Activated naive CD4-positive, alpha-beta T cell treated with anti-CD3 and anti-CD28 coated beads for 36 hours (primary cell): Measurements from ENCODE around the gene IFNGR2. TPM values are rescaled to one million over a fixed set of nuclear protein-coding genes. Genes with fewer than 3 reads are reported as not detected.
A peak's percentile ranks its signal among the peaks of the same experiment; 100 is the strongest.

ENCODE experiments used
- CTCF ChIA-PET: fragments of 350-600 bp; sonication (Branson Sonifier 250); formaldehyde crosslinking; loops from one replicate; lab custom pipeline; 2021; ENCODE audit warnings: antibody characterized with exemption; lab: Charles Lee
- DNase-seq: peaks from one replicate; pipeline ENCODE4 v3.0.0-alpha.2; 2020
- H3K27ac Mint-ChIP-seq: one replicate; pipeline ENCODE4 v1.8.0; 2021; ENCODE audit warnings: mild to moderate bottlenecking, mixed read lengths
- H3K27me3 Mint-ChIP-seq: one replicate; pipeline ENCODE4 v1.8.0; 2021; ENCODE audit warnings: low read depth, mixed read lengths
- H3K36me3 Mint-ChIP-seq: one replicate; pipeline ENCODE4 v1.8.0; 2021; ENCODE audit warnings: low read depth, mixed read lengths
- H3K4me1 Mint-ChIP-seq: one replicate; pipeline ENCODE4 v1.8.0; 2021; ENCODE audit warnings: low read depth, mixed read lengths
- H3K4me3 Mint-ChIP-seq: one replicate; pipeline ENCODE4 v1.8.0; 2021; ENCODE audit warnings: mild to moderate bottlenecking, moderate library complexity, mixed read lengths
- H3K9me3 Mint-ChIP-seq: one replicate; pipeline ENCODE4 v1.8.0; 2021; ENCODE audit warnings: mixed read lengths
- intact Hi-C: fragments of 100-400 bp; cut with micrococcal nuclease; formaldehyde crosslinking; loops from one replicate; pipeline ENCODE4 v1.15.1; 2023
- total RNA-seq, 2 experiments: library from RNA; stranded (reverse); gene quantifications; one replicate each; pipeline ENCODE4 v1.2.3, GENCODE V29; 2021

IFNGR2 gene
- total RNA-seq, 2 experiments from 2014 or later = 16.3 to 17.5 TPM

GRCh38 chr21:33367309-33367973 lies 35.8 kb upstream of the IFNGR2 start:
- CTCF ChIA-PET = interaction anchor here (0.6 to 2.0 kb wide), 6 partner anchors 10 to 170 kb away, joined by 3 to 8 read pairs (median 4); no protein-coding TSS in a partner anchor
- intact Hi-C loops = no loop called here
- H3K27me3 Mint-ChIP-seq = no peaks in the 10 kb centered on the region
- H3K4me1 Mint-ChIP-seq = peaks cover 4% of the 10 kb centered on the region
- H3K4me3 Mint-ChIP-seq = no peak overlapping the region
- H3K36me3 Mint-ChIP-seq = peaks cover 8% of the 10 kb centered on the region
- H3K27ac Mint-ChIP-seq = peak overlapping the region; percentile 78
- peak; percentile 66 for DNase-seq
- H3K9me3 Mint-ChIP-seq = peaks cover 23% of the 10 kb centered on the region

DNA sequence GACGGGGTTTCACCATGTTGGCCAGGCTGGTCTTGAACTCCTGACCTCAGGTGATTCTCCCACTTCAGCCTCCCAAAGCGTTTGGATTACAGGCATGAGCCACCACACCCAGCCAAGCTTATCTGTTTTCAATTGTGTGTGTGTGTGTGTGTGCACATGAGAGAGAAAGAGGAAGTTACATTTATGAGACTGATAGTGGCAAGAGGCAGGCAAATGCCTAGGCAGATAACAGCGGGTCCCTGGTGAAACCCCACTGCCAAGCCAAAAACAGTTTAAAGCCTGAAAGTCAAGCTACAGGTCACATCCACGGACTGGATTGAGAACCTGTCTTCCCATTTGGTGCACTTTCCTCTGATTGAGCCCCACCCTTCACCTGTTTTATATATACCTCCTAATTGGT lies 35.1 kb upstream of the IFNGR2 start:
- intact Hi-C loops = no loop called here
- no peaks in the 10 kb centered on the region for H3K4me1 Mint-ChIP-seq
- peaks cover 8% of the 10 kb centered on the region for H3K36me3 Mint-ChIP-seq
- peak overlapping the region; percentile 78 for H3K27ac Mint-ChIP-seq
- peaks cover 23% of the 10 kb centered on the region for H3K9me3 Mint-ChIP-seq
- CTCF ChIA-PET = interaction anchor here (0.7 to 1.8 kb wide), 3 partner anchors 10 to 171 kb away, joined by 3 to 6 read pairs (median 4); no protein-coding TSS in a partner anchor
- no peak overlapping the region for H3K4me3 Mint-ChIP-seq
- DNase-seq = no peak
- H3K27me3 Mint-ChIP-seq = no peaks in the 10 kb centered on the region

DNA sequence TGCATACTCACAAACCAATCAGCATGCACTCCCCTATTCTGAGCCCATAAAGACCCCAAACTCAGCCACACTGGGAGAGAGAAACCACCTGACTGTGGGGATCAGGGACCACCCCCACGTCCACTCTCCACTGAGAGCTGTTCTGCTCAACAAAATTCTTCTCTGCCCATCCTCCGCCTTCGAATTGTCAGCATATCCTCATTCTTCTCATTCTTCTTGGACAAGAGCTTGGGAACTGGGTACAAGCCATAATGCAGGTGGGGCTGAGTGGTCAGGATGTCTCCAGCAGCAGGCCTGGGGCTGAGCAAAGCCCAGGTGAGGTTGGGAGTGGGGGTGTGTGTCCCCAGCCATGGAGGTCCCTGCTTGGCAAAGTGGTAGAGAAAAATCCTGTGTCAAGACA lies 34.6 kb upstream of the IFNGR2 start:
- DNase-seq = no peak
- Mint-ChIP-seq H3K27ac (peak overlapping the region; percentile 75), H3K4me1 (no peaks in the 10 kb centered on the region), H3K36me3 (peaks cover 8% of the 10 kb centered on the region), H3K27me3 (no peaks in the 10 kb centered on the region), H3K9me3 (peaks cover 23% of the 10 kb centered on the region), H3K4me3 (no peak overlapping the region)
- CTCF ChIA-PET = interaction anchor here (0.9 kb wide), 1 partner anchor 103 kb away, joined by 4 read pairs; the partner anchor contains the start of gene IL10RB
- intact Hi-C loops = no loop called here

DNA sequence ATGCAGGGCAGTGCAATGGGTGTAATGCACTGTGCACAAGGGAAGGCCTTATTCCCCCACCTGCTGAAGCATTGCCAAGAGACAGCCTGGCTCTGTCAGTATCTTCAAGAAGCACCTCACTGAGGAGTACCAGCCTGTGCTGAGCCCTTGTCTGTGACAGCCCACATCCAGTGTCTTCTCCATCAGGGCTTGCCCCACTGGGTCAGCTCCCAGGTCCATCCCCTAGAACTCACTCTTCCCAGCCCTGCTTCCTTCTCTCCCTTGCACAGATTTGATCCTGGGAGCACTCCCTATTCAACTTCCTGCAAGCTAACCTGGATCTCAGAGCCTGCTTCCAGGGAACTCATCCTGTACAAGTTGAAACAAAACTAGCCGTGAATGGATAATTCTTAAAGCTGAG lies 33.6 kb upstream of the IFNGR2 start:
- no peak overlapping the region for H3K4me3 Mint-ChIP-seq
- H3K27ac Mint-ChIP-seq = no peak overlapping the region

DNA sequence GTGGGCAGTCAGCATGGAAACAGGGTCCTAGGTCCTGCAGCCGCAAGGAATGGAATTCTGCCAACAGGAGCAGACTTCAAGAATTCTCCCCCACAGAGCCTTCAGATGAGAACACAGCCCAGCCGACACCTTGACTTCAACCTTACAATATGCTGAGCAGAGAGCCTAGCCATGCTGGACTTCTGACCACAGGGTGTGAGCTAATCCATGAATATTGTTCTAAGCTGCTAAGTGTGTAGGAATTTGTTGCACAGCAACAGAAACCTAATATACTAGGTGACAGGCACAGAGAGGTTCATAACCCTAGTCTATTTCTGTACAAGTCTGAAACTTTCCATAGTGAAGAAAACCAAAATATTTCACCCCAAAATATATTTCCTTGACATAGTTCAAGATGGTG lies 32.9 kb upstream of the IFNGR2 start:
- no peak overlapping the region for H3K4me3 Mint-ChIP-seq
- H3K36me3 Mint-ChIP-seq = peaks cover 8% of the 10 kb centered on the region
- intact Hi-C loops = no loop called here
- H3K27me3 Mint-ChIP-seq = no peaks in the 10 kb centered on the region
- DNase-seq = no peak
- H3K9me3 Mint-ChIP-seq = peaks cover 23% of the 10 kb centered on the region
- H3K4me1 Mint-ChIP-seq = peaks cover 7% of the 10 kb centered on the region
- CTCF ChIA-PET = interaction anchor here (1.0 to 4.4 kb wide), 3 partner anchors 9 to 173 kb away, joined by 4 to 18 read pairs (median 18); no protein-coding TSS in a partner anchor
- H3K27ac Mint-ChIP-seq = no peak overlapping the region

More for the DNA sequence above, 33.6 kb upstream of the IFNGR2 start:
- H3K9me3 Mint-ChIP-seq = peaks cover 23% of the 10 kb centered on the region
- no peaks in the 10 kb centered on the region for H3K27me3 Mint-ChIP-seq
- no peak for DNase-seq
- H3K4me1 Mint-ChIP-seq = peaks cover 2% of the 10 kb centered on the region
- peaks cover 8% of the 10 kb centered on the region for H3K36me3 Mint-ChIP-seq
- intact Hi-C loops = no loop called here
- CTCF ChIA-PET = interaction anchor here (0.9 to 2.7 kb wide), 2 partner anchors 8 to 104 kb away, joined by 4 to 18 read pairs; partner anchors contain the start of gene IL10RB

DNA sequence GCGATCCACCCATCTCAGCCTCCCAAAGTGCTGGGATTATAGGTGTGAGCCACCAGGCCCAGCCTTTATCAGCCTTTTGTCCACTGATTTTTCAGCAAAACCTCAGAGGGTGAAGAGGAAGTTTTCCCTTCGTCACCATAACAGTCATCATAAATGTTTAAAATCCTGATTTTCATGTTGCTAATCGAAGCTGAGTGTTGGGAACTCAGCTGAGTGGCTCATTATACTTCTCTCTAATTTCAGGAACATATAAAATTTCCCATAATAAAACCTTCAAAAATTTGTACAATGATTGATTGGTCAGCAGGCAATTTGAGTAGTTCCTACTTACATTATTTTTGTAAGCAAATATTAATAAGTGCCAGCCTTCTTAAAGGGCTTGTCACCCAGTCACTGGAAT lies 31.8 kb upstream of the IFNGR2 start:
- peaks cover 8% of the 10 kb centered on the region for H3K36me3 Mint-ChIP-seq

DNA sequence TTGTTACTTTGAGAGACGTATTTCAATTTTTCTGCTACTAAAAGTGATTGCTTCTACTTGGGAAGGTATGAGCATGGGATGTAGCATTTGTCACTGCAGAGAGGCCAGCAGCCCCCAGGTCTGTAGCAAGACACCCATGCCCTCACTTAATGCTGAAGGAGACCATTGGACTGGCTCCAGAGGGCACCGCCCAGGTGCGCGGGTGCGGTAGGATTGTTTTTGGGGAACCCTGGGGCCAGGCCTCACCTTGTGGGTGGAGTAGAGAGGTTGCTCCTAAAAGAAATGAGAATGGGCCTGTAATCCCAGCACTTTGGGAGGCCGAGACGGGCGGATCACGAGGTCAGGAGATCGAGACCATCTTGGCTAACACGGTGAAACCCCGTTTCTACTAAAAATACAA lies 30.6 kb upstream of the IFNGR2 start:
- peaks cover 12% of the 10 kb centered on the region for H3K9me3 Mint-ChIP-seq
- no peak overlapping the region for H3K27ac Mint-ChIP-seq
- no peak for DNase-seq
- intact Hi-C loops = no loop called here
- H3K4me1 Mint-ChIP-seq = peaks cover 8% of the 10 kb centered on the region
- CTCF ChIA-PET = interaction anchor here (0.7 to 4.4 kb wide), 4 partner anchors 11 to 175 kb away, joined by 3 to 18 read pairs (median 4); no protein-coding TSS in a partner anchor
- no peaks in the 10 kb centered on the region for H3K27me3 Mint-ChIP-seq
- H3K36me3 Mint-ChIP-seq = peaks cover 3% of the 10 kb centered on the region
- H3K4me3 Mint-ChIP-seq = no peak overlapping the region

More for the DNA sequence above, 31.8 kb upstream of the IFNGR2 start:
- intact Hi-C loops = no loop called here
- H3K9me3 Mint-ChIP-seq = peaks cover 23% of the 10 kb centered on the region
- H3K4me3 Mint-ChIP-seq = no peak overlapping the region
- no peak overlapping the region for H3K27ac Mint-ChIP-seq
- H3K27me3 Mint-ChIP-seq = no peaks in the 10 kb centered on the region
- H3K4me1 Mint-ChIP-seq = peaks cover 8% of the 10 kb centered on the region
- CTCF ChIA-PET = interaction anchor here (2.7 to 4.4 kb wide), 2 partner anchors 10 to 174 kb away, joined by 18 read pairs; no protein-coding TSS in a partner anchor
- no peak for DNase-seq

DNA sequence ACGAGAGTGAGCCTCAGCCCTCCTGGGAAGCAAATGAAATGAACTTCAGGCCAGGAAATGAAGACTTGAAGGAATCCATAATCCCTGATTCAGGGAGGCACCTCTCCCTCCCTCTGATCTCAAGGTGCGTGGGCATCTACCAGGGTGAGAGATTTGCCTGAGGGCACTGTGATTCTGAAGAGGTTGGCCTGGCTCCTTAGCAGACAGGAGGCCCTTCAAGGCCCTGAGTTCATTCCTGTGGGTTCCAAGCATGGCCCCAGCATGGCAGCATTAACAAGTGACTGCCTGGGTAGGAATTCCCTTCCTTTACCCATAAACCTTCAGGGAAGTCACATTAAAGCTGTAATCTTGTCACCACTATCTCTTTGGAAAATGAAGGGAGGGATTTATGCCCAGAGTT lies 29.8 kb upstream of the IFNGR2 start:
- intact Hi-C loops = no loop called here
- no peak for DNase-seq
- Mint-ChIP-seq H3K27me3 (no peaks in the 10 kb centered on the region), H3K9me3 (peaks cover 3% of the 10 kb centered on the region), H3K4me3 (no peak overlapping the region), H3K27ac (no peak overlapping the region), H3K36me3 (peaks cover 2% of the 10 kb centered on the region), H3K4me1 (peaks cover 8% of the 10 kb centered on the region)
- CTCF ChIA-PET = interaction anchor here (0.8 to 4.4 kb wide), 6 partner anchors 11 to 176 kb away, joined by 3 to 18 read pairs (median 4); no protein-coding TSS in a partner anchor

DNA sequence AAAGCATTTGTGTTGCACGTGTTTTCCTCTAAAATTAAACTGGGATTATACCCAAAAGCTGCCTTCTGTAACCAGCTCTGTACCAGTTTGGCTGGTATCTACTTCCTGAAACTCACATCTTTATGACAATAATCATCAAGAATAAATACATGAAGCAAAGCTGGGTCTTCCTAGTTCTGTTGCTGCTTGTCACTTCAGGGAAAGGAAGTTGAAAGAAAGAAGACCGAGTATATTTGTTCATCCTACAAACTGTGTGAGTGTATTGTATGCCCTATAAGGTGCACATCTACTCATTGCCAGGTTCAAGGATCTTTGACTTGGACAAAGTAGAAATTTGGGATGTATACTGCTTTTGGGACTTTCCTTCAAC lies 29.1 kb upstream of the IFNGR2 start:
- Mint-ChIP-seq H3K4me1 (peaks cover 9% of the 10 kb centered on the region), H3K9me3 (no peaks in the 10 kb centered on the region), H3K4me3 (no peak overlapping the region), H3K27ac (no peak overlapping the region), H3K27me3 (no peaks in the 10 kb centered on the region), H3K36me3 (no peaks in the 10 kb centered on the region)
- DNase-seq = no peak
- CTCF ChIA-PET = interaction anchor here (0.8 to 4.4 kb wide), 6 partner anchors 11 to 176 kb away, joined by 3 to 18 read pairs (median 4); no protein-coding TSS in a partner anchor
- intact Hi-C loops = loop anchor here (1.0 to 2.0 kb wide), 3 partner anchors 13 to 174 kb away; no protein-coding TSS in a partner anchor

DNA sequence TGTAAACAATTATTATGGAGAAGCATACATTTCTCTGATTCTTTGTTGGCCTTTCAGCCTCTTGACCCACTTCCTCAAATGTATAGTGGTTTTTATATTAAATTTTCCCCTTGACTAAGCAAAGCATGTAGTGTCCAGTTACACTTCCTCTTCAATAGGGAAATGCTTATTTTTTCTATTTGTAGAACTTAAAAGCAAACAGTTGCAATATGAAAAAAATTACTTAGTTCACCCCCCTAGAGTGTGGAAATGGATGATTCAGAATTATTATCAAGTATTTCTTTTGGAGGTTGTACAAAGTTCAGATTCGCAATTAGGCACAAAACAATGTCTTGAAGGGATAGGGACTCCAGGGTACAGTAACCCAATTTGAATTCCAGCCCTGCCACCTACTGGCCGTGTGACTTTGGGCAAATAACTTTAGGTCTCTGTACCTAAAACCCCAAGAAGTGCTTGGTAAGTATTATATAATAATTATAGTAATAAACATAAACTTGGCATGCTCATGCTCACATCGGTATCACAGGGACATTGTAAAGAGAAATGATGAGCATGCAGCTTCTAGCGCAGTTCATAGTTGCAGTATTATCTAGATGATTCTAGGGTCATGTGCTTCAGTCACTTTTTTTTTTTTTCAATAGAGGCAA lies 28.6 kb upstream of the IFNGR2 start:
- intact Hi-C loops = loop anchor here (1.0 to 2.0 kb wide), 3 partner anchors 13 to 174 kb away; no protein-coding TSS in a partner anchor
- no peaks in the 10 kb centered on the region for H3K36me3 Mint-ChIP-seq
- CTCF ChIA-PET = interaction anchor here (0.7 to 4.2 kb wide), 5 partner anchors 13 to 502 kb away, joined by 3 to 28 read pairs (median 6); no protein-coding TSS in a partner anchor
- peaks cover 13% of the 10 kb centered on the region for H3K4me1 Mint-ChIP-seq
- no peak overlapping the region for H3K27ac Mint-ChIP-seq
- no peaks in the 10 kb centered on the region for H3K9me3 Mint-ChIP-seq
- no peak overlapping the region for H3K4me3 Mint-ChIP-seq
- peak; percentile 81 for DNase-seq
- no peaks in the 10 kb centered on the region for H3K27me3 Mint-ChIP-seq

- no peaks in the 10 kb centered on the region for H3K36me3 Mint-ChIP-seq
- intact Hi-C loops = loop anchor here (2.0 kb wide), 1 partner anchor 106 kb away; no protein-coding TSS in a partner anchor
- CTCF ChIA-PET = interaction anchor here (0.6 to 4.2 kb wide), 5 partner anchors 15 to 503 kb away, joined by 3 to 28 read pairs (median 11); no protein-coding TSS in a partner anchor
- no peaks in the 10 kb centered on the region for H3K27me3 Mint-ChIP-seq
- H3K27ac Mint-ChIP-seq = no peak overlapping the region
- H3K9me3 Mint-ChIP-seq = no peaks in the 10 kb centered on the region
- no peak for DNase-seq
- peaks cover 19% of the 10 kb centered on the region for H3K4me1 Mint-ChIP-seq
- H3K4me3 Mint-ChIP-seq = no peak overlapping the region
Measured at GRCh38 chr21:33375101-33375644, 28.0 kb upstream of the IFNGR2 start.
